A673 (cell line): ENCODE data around the gene MOSPD2. TPM values are rescaled to one million over a fixed set of nuclear protein-coding genes. Genes with fewer than 3 reads are reported as not detected.

ENCODE experiments used
- Bru-seq: library from RNA; stranded (reverse); fragments of 400-500 nt; gene quantifications from one replicate; lab custom pipeline; 2021; lab: Mats Ljungman, UMichigan
- BruChase-seq, 2 experiments: library from RNA; stranded (reverse); fragments of 400-500 nt; gene quantifications; one replicate each; lab custom pipeline; 2021; lab: Mats Ljungman, UMichigan
- BruUV-seq: library from RNA; stranded (reverse); fragments of 400-500 nt; replicated peaks from 2 replicates; lab custom pipeline; 2021; lab: Mats Ljungman, UMichigan
- CTCF ChIA-PET: fragments of 300-600 bp; sonication (Branson Sonifier 250); formaldehyde crosslinking; loops from one replicate; lab custom pipeline; 2022; ENCODE audit warnings: antibody characterized with exemption; lab: Charles Lee
- POLR2A ChIA-PET: fragments of 300-600 bp; sonication (Branson Sonifier 250); formaldehyde crosslinking; loops from one replicate; lab custom pipeline; 2022; ENCODE audit warnings: antibody characterized with exemption; ENCODE audit not compliant: low non-redundant PET; lab: Charles Lee
- DNase-seq: peaks from one replicate; pipeline ENCODE4 v3.0.0-alpha.2; 2015; ENCODE audit warnings: low spot score
- H3K27ac ChIP-seq: fragments of 200-600 bp; sonication (generic); 2 replicates; pipeline ENCODE4 v1.5.1; 2016; ENCODE audit warnings: mixed run types, low read depth, mild to moderate bottlenecking, mixed read lengths, antibody characterized with exemption, low read length; ENCODE audit not compliant: poor library complexity, severe bottlenecking
- H3K27me3 ChIP-seq: fragments of 200-600 bp; sonication (generic); replicated peaks from 2 replicates; pipeline ENCODE4 v1.6.1; 2017; ENCODE audit warnings: mixed run types, low read depth, mild to moderate bottlenecking, mixed read lengths, antibody characterized with exemption, low read length; ENCODE audit not compliant: insufficient read depth, poor library complexity
- H3K36me3 ChIP-seq: fragments of 200-600 bp; sonication (generic); 2 replicates; pipeline ENCODE4 v1.6.1; 2016; ENCODE audit warnings: mixed run types, mild to moderate bottlenecking, mixed read lengths, antibody characterized with exemption, low read length; ENCODE audit not compliant: insufficient read depth, poor library complexity, severe bottlenecking
- H3K4me1 ChIP-seq: fragments of 200-600 bp; sonication (generic); 2 replicates; pipeline ENCODE4 v1.6.1; 2017; ENCODE audit warnings: mixed run types, mild to moderate bottlenecking, mixed read lengths, antibody characterized with exemption, low read length; ENCODE audit not compliant: insufficient read depth, poor library complexity, severe bottlenecking
- H3K4me3 ChIP-seq: fragments of 200-600 bp; sonication (generic); 2 replicates; pipeline ENCODE4 v1.5.1; 2016; ENCODE audit warnings: low read depth, mixed run types, mild to moderate bottlenecking, mixed read lengths, low read length; ENCODE audit not compliant: poor library complexity, severe bottlenecking
- H3K9me3 ChIP-seq: fragments of 200-600 bp; sonication (generic); 2 replicates; pipeline ENCODE4 v1.6.1; 2016; ENCODE audit warnings: mixed run types, low read depth, mild to moderate bottlenecking, mixed read lengths, antibody characterized with exemption, low read length; ENCODE audit not compliant: poor library complexity, severe bottlenecking
- CTCF ChIP-seq: fragments of 300-800, 200-600 bp; sonication (generic); conservative IDR thresholded peaks from 2 replicates; pipeline ENCODE4 v1.5.1; 2017; ENCODE audit warnings: low read depth, mild to moderate bottlenecking, antibody characterized with exemption, low read length, moderate library complexity, mixed read lengths
- EZH2 ChIP-seq: fragments of 200-600 bp; sonication (generic); IDR thresholded peaks from 2 replicates; pipeline ENCODE4 v1.6.1; 2017; ENCODE audit warnings: borderline replicate concordance, low read depth, mild to moderate bottlenecking, mixed read lengths, antibody characterized with exemption, low read length; ENCODE audit not compliant: poor library complexity, severe bottlenecking
- intact Hi-C: fragments of 100-400 bp; cut with micrococcal nuclease; formaldehyde crosslinking; loops from one replicate; pipeline ENCODE4 v1.10.0; 2022; ENCODE audit not compliant: unreplicated experiment
- long read RNA-seq: library from polyadenylated mRNA; stranded (forward); transcript quantifications from one replicate; pipeline ENCODE4 v2.0.0, GENCODE V29; 2022
- total RNA-seq: library from RNA; stranded (reverse); gene quantifications from 2 replicates; pipeline ENCODE4 v1.2.3, GENCODE V29; 2021

MOSPD2 gene
- total RNA-seq (7.7 and 11.5 TPM in 2 replicates), Bru-seq, nascent RNA (percentile 65 among the genes with signal in this experiment), BruChase-seq, experiment 1, labeled RNA remaining after a 2-hour chase (percentile 62 among the genes with signal in this experiment), BruChase-seq, experiment 2, labeled RNA remaining after a 6-hour chase (percentile 48 among the genes with signal in this experiment)
- long read RNA-seq, full-length matches to known transcripts = 7 of 12 reads
- long read RNA-seq, partial matches to known transcripts = 3 of 12 reads
- long read RNA-seq, other reads (novel, unspliced or antisense) = 2 of 12 reads

DNA sequence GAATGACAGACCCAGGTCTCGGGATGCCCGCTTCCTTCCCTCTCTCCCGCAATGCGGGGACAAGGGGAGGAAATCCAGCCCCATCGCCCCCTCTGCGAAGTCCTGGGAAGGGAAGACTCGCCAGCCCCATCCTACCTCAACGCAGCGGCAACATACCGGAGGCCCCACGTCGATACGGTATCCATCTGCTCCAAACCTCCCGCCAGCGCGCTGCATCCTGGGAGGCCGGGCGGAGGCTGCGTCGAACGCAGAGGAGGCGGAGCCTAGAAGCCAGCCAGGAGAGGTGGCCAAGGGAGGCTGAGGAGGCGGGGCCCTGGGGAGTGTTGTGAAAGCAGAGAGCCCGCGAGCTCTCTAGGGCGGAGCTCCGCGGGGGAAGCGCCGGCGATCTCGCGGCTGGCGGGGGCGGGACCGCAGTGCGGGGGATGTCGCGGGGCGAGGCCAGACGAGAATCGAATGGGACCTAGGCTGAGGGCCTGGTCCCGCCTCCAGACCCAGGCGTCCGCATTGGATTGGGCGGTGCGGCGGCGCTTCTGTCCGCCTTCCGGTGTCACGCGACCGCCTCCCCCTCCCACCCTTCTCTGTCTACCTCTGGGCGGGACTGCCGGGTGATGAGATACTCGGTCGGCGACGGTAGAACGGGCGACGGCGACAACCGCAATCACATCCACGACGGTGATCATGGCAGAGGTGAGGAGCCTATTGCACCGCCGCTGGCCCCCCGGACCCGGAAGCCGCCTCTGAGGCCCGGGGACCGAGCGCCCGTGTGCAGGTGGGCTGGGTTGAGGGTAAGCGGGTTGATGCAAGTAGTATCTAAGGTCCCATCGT is at the start of gene MOSPD2, which contains the start of gene FANCB:
TSS of gene MOSPD2 (plus strand) at position 571 of the 825 bp plus-strand sequence. CDS start at position 679, 108 bp downstream.
TSS of gene FANCB (minus strand) at position 219 of the 825 bp plus-strand sequence. CDS start 7,559 bp downstream, outside the sequence.
- CTCF ChIA-PET = interaction anchor here (0.6 kb wide), 1 partner anchor 333 kb away, joined by 3 read pairs; no protein-coding TSS in a partner anchor
- POLR2A ChIA-PET = no interaction called here
- DNase-seq = peak; percentile 96

DNA sequence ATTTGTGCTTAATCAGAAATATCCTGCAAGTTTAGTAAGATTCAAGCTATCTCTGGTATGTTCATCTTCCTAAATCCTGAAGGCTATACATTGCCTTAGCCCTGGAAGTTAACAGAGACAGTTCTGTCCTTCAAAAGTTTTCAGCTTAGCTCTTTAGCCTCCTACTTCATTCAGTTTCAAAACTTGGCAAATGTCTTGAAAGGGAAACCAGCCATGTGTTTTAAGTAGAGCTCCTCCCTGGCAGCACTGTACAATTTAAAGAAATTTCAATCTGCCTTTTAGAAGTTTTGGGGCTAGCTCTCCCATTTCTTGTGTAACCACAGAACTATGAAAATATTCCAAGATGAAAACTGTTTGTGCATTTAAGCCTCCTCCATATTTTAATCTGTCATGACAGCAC is 47.4 kb upstream of the MOSPD2 start:
- no peaks in the 10 kb centered on the region for H3K36me3 ChIP-seq
- H3K4me1 ChIP-seq = no peaks in the 10 kb centered on the region
- intact Hi-C loops = no loop called here
- ChIA-PET POLR2A (interaction anchor here (0.6 kb wide), 1 partner anchor 82 kb away, joined by 3 read pairs; no protein-coding TSS in a partner anchor), CTCF (no interaction called here)
- DNase-seq = no peak
- TF ChIP-seq CTCF = no peak
- no peak for TF ChIP-seq EZH2
- no TSS peak for BruUV-seq
- no peak overlapping the region for H3K4me3 ChIP-seq
- no peaks in the 10 kb centered on the region for H3K27me3 ChIP-seq
- H3K9me3 ChIP-seq = no peaks in the 10 kb centered on the region
- no peak overlapping the region for H3K27ac ChIP-seq

More for the DNA sequence above, at the start of gene MOSPD2, which contains the start of gene FANCB:
- H3K27me3 ChIP-seq = no peaks in the 10 kb centered on the region
- H3K27ac ChIP-seq = peak within 1 kb of the TSS; percentile 67
- TF ChIP-seq EZH2 (no peak), CTCF (no peak)
- peaks cover under 1% of the 10 kb centered on the region for H3K9me3 ChIP-seq
- no peaks in the 10 kb centered on the region for H3K4me1 ChIP-seq
- intact Hi-C loops = no loop called here
- BruUV-seq = no TSS peak
- H3K4me3 ChIP-seq = peak within 1 kb of the TSS; percentile 62
- peaks cover 8% of the 10 kb centered on the region for H3K36me3 ChIP-seq

GRCh38 chrX:14826319-14826718 is 46.9 kb upstream of the MOSPD2 start:
- no TSS peak for BruUV-seq
- Histone ChIP-seq H3K27ac (no peak overlapping the region), H3K36me3 (no peaks in the 10 kb centered on the region), H3K4me3 (no peak overlapping the region), H3K4me1 (no peaks in the 10 kb centered on the region), H3K27me3 (no peaks in the 10 kb centered on the region), H3K9me3 (no peaks in the 10 kb centered on the region)
- POLR2A ChIA-PET = no interaction called here
- CTCF ChIA-PET = no interaction called here
- no peak for DNase-seq
- TF ChIP-seq EZH2 = no peak
- TF ChIP-seq CTCF = no peak
- intact Hi-C loops = no loop called here
